ENCODE data around the gene TATDN2.

DNA sequence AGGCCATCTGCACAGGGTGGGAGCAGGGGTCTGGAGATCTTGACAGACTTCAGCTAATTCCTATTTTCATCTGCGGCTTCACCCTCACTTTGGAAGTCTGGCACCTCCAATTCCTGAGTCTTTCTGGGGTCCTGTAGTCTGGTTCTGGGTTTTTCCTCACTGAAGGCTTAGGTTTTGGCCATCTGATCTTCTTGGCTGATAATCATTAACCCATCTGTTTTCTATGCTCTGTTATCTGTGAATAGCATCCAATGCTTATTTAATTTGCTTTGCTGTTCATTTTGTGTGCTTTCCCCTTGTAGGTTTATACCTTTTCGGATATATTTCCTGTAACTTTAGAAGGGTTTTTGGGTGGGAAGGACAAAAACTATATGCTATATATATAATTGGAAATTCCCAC lies 17.6 kb downstream of the TATDN2 start:
- TF ChIP-seq, protein P1, sequence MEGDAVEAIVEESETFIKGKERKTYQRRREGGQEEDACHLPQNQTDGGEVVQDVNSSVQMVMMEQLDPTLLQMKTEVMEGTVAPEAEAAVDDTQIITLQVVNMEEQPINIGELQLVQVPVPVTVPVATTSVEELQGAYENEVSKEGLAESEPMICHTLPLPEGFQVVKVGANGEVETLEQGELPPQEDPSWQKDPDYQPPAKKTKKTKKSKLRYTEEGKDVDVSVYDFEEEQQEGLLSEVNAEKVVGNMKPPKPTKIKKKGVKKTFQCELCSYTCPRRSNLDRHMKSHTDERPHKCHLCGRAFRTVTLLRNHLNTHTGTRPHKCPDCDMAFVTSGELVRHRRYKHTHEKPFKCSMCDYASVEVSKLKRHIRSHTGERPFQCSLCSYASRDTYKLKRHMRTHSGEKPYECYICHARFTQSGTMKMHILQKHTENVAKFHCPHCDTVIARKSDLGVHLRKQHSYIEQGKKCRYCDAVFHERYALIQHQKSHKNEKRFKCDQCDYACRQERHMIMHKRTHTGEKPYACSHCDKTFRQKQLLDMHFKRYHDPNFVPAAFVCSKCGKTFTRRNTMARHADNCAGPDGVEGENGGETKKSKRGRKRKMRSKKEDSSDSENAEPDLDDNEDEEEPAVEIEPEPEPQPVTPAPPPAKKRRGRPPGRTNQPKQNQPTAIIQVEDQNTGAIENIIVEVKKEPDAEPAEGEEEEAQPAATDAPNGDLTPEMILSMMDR (IDR thresholded peaks at IDR 0.05), result no peak
- TF ChIP-seq SIN3A (IDR thresholded peaks at IDR 0.05; ENCODE audit: borderline replicate concordance, insufficient read depth, low read depth, low read length), result no peak
- TF ChIP-seq POLR2AphosphoS5 (IDR thresholded peaks at IDR 0.05; ENCODE audit: low read depth, low read length), result no peak
